ENCODE results near the gene BCAP31.

- no peak for TF ChIP-seq POLR2A (IDR thresholded peaks at IDR 0.05)
- no peak for TF ChIP-seq EP300 (IDR thresholded peaks at IDR 0.05)
Measured at GRCh38 chrX:153728095-153728494, 3.9 kb upstream of the BCAP31 start.

All from ovary (tissue), 1 donor.